ENCODE measurements around the gene CASP14. TPM values are rescaled to one million over a fixed set of nuclear protein-coding genes. Genes with fewer than 3 reads are reported as not detected.

CASP14 gene
- total and polyA plus RNA-seq, 10 of the 15 experiments (the other 5 are each of a cell fraction or from before 2014, with no cell fraction given): 0.06 to 0.40 (median 0.13) TPM; not detected in 2

DNA sequence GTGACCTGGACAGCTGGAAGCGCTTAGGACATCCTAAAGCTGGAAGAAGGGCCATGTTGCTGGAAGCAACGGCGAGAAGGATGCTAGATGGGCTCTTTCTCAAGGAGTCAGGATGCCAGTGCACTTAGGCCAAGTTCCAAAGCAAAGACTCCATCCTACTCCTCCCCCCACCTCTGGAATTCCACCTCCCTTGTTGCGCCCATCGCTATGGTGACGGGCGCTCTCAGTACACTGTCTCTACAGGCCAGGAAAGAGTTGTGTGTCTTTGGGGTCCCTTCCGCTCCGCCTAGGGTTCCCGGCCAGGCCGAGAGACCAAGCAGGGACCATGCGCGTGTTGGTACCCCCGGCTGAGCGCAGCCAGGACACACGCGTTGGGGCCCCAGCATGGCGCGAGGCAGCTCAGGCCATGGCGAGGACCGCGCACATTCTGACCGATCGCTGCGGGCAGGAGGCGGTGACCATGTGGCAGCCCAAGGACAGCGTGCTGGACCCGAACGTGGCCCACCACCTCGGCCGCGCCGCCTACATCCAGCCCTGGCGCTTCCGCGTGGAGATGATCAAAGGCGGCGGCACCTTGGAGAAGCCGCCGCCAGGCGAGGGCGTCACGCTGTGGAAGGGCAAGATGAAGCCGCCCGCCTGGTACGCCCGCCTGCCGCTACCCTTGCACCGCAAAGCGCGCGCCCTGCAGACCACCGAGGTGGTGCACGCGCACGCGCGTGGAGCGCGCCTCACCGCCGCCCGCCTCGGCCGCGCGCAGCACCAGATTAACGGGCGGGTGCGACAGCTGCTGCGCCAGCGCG is 38.6 kb upstream of the CASP14 start:
- no peaks in the 10 kb centered on the region for H3K36me3 ChIP-seq (ENCODE audit: control insufficient read depth in 2 of 2, insufficient read depth in 2 of 2, low read length in 1 of 2)
- no peak overlapping the region for H3K27ac ChIP-seq (ENCODE audit: control insufficient read depth, insufficient read depth)
- H3K4me3 ChIP-seq: no peak overlapping the region
- intact Hi-C loops (cut with micrococcal nuclease; ENCODE audit: unreplicated experiment) (no loop called here), in situ Hi-C loops (cut with MboI) (no loop called here)
- no peak overlapping the region for H3K9ac ChIP-seq (ENCODE audit: control insufficient read depth, insufficient read depth, low read length)
- CTCF ChIA-PET: no interaction called here
- SMC1A ChIA-PET (ENCODE audit: uncharacterized antibody, unreplicated experiment): no interaction called here
- WGBS (ENCODE audit: insufficient coverage, insufficient replicate concordance, low lambda C conversion rate, missing lambda C conversion rate): 52% methylated on average over 65 of the region's 73 CpGs
- no TSS peak for BruUV-seq (replicated peaks)
- no peak for FAIRE-seq
- H4K20me1 ChIP-seq (ENCODE audit: control insufficient read depth, insufficient read depth): no peaks in the 10 kb centered on the region
- no peaks in the 10 kb centered on the region for H3K4me1 ChIP-seq (ENCODE audit: control insufficient read depth, insufficient read depth, low read length)
- no peak overlapping the region for H2AFZ ChIP-seq (ENCODE audit: control insufficient read depth, low read depth, low read length)
- no peaks in the 10 kb centered on the region; a peak in 1 of 4 replicates for H3K27me3 ChIP-seq (replicated peaks in 1 of 2; ENCODE audit: control insufficient read depth in 2 of 2, insufficient read depth in 2 of 2, low read length in 1 of 2)
- no peaks in the 10 kb centered on the region for H3K9me3 ChIP-seq (replicated peaks; ENCODE audit: control insufficient read depth, insufficient read depth, low read length)
- POLR2A ChIA-PET: interaction anchor here (0.7 kb wide), 1 partner anchor 321 kb away, joined by 4 read pairs; the partner anchor contains the start of gene ZNF333
- no peak overlapping the region for H3K4me2 ChIP-seq (ENCODE audit: control insufficient read depth, insufficient read depth)
- RAD21 ChIA-PET (ENCODE audit: unreplicated experiment): no interaction called here
- H3K79me2 ChIP-seq (ENCODE audit: control insufficient read depth, insufficient read depth, low read length): no peaks in the 10 kb centered on the region
- ATAC-seq: no peak
- TF ChIP-seq SUPT20H (IDR thresholded peaks at IDR 0.05; ENCODE audit: borderline replicate concordance, control insufficient read depth, low read depth, low read length): no peak
- TF ChIP-seq RCOR1 (conservative IDR thresholded peaks at IDR 0.05; ENCODE audit: low read depth, low read length): no peak
- no peak for TF ChIP-seq KLF5 (IDR thresholded peaks at IDR 0.05; ENCODE audit: partially characterized antibody)
- TF ChIP-seq SMAD1 (IDR thresholded peaks at IDR 0.05; ENCODE audit: low read depth, partially characterized antibody): no peak
- no peak for TF ChIP-seq SREBF2 (IDR thresholded peaks at IDR 0.05; ENCODE audit: low read length)
- TF ChIP-seq YY1 (IDR thresholded peaks at IDR 0.05; ENCODE audit: low read depth, low read length): no peak
- TF ChIP-seq, protein P1, sequence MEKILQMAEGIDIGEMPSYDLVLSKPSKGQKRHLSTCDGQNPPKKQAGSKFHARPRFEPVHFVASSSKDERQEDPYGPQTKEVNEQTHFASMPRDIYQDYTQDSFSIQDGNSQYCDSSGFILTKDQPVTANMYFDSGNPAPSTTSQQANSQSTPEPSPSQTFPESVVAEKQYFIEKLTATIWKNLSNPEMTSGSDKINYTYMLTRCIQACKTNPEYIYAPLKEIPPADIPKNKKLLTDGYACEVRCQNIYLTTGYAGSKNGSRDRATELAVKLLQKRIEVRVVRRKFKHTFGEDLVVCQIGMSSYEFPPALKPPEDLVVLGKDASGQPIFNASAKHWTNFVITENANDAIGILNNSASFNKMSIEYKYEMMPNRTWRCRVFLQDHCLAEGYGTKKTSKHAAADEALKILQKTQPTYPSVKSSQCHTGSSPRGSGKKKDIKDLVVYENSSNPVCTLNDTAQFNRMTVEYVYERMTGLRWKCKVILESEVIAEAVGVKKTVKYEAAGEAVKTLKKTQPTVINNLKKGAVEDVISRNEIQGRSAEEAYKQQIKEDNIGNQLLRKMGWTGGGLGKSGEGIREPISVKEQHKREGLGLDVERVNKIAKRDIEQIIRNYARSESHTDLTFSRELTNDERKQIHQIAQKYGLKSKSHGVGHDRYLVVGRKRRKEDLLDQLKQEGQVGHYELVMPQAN (conservative IDR thresholded peaks at IDR 0.05): no peak
- no peak for TF ChIP-seq POLR2A (IDR thresholded peaks at IDR 0.05; ENCODE audit: low read depth, low read length)
- TF ChIP-seq, protein P2, sequence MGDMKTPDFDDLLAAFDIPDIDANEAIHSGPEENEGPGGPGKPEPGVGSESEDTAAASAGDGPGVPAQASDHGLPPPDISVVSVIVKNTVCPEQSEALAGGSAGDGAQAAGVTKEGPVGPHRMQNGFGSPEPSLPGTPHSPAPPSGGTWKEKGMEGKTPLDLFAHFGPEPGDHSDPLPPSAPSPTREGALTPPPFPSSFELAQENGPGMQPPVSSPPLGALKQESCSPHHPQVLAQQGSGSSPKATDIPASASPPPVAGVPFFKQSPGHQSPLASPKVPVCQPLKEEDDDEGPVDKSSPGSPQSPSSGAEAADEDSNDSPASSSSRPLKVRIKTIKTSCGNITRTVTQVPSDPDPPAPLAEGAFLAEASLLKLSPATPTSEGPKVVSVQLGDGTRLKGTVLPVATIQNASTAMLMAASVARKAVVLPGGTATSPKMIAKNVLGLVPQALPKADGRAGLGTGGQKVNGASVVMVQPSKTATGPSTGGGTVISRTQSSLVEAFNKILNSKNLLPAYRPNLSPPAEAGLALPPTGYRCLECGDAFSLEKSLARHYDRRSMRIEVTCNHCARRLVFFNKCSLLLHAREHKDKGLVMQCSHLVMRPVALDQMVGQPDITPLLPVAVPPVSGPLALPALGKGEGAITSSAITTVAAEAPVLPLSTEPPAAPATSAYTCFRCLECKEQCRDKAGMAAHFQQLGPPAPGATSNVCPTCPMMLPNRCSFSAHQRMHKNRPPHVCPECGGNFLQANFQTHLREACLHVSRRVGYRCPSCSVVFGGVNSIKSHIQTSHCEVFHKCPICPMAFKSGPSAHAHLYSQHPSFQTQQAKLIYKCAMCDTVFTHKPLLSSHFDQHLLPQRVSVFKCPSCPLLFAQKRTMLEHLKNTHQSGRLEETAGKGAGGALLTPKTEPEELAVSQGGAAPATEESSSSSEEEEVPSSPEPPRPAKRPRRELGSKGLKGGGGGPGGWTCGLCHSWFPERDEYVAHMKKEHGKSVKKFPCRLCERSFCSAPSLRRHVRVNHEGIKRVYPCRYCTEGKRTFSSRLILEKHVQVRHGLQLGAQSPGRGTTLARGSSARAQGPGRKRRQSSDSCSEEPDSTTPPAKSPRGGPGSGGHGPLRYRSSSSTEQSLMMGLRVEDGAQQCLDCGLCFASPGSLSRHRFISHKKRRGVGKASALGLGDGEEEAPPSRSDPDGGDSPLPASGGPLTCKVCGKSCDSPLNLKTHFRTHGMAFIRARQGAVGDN (IDR thresholded peaks at IDR 0.05): no peak
- TF ChIP-seq RAD51 (IDR thresholded peaks at IDR 0.05): no peak
- TF ChIP-seq PML (IDR thresholded peaks at IDR 0.05; ENCODE audit: low read length): no peak
- TF ChIP-seq MTA2 (IDR thresholded peaks at IDR 0.05; ENCODE audit: low read depth): no peak
- no peak for TF ChIP-seq PAX8 (IDR thresholded peaks at IDR 0.05)
- no peak for DNase-seq (ENCODE audit: low read depth, low spot score)

All from GM12878 (cell line).